SK-N-SH treated with all-trans-retinoic acid at 6 μM for 48 hours (cell line): ENCODE measurements around the gene ETV1.
A peak's percentile ranks its signal among the peaks of the same experiment; 100 is the strongest.

Source experiments
- ATAC-seq: fragments of 200-7000 bp; cut with Tn5 transposase; 3 replicates; pipeline ENCODE4 v1.9.1; 2020; ENCODE audit warnings: mild to moderate bottlenecking, moderate library complexity
- ARNTL ChIP-seq: fragments of 450-650 bp; formaldehyde crosslinking; IDR thresholded peaks from 2 replicates; pipeline ENCODE4 v1.5.0; 2020; ENCODE audit warnings: low read depth, mild to moderate bottlenecking, moderate library complexity, borderline replicate concordance
- BACH2 ChIP-seq: fragments of 250-450 bp; sonication (Bioruptor Pico); IDR thresholded peaks from 2 replicates; pipeline ENCODE4 v1.9.0; 2021; ENCODE audit warnings: mild to moderate bottlenecking, borderline replicate concordance
- CSDC2 ChIP-seq: fragments of 250-450 bp; sonication (Bioruptor Pico); IDR thresholded peaks from 2 replicates; pipeline ENCODE4 v1.5.0; 2020; ENCODE audit warnings: mild to moderate bottlenecking, moderate library complexity
- ESRRG ChIP-seq: fragments of 250-450 bp; sonication (Bioruptor Pico); IDR thresholded peaks from 2 replicates; pipeline ENCODE4 v1.6.1; 2021; ENCODE audit warnings: mild to moderate bottlenecking
- GLIS3 ChIP-seq: fragments of 250-450 bp; sonication (Bioruptor Pico); IDR thresholded peaks from 2 replicates; pipeline ENCODE4 v1.5.0; 2020; ENCODE audit warnings: mild to moderate bottlenecking, moderate library complexity
- ISL1 ChIP-seq: fragments of 250-450 bp; sonication (Bioruptor Pico); IDR thresholded peaks from 2 replicates; pipeline ENCODE4 v2.1.2; 2022; ENCODE audit warnings: mild to moderate bottlenecking, moderate library complexity
- OSR1 ChIP-seq: fragments of 250-450 bp; sonication (Bioruptor Pico); IDR thresholded peaks from 2 replicates; pipeline ENCODE4 v1.8.0; 2022; ENCODE audit warnings: moderate library complexity, mild to moderate bottlenecking, inconsistent platforms
- PPARA ChIP-seq: fragments of 250-450 bp; sonication (Bioruptor Pico); IDR thresholded peaks from 2 replicates; pipeline ENCODE4 v1.5.0; 2020; ENCODE audit warnings: mild to moderate bottlenecking, borderline replicate concordance
- RARB ChIP-seq: fragments of 250-450 bp; sonication (Bioruptor Pico); IDR thresholded peaks from 2 replicates; pipeline ENCODE4 v1.8.0; 2021; ENCODE audit warnings: mild to moderate bottlenecking, moderate library complexity
- SNAI2 ChIP-seq: fragments of 250-450 bp; sonication (Bioruptor Pico); IDR thresholded peaks from 2 replicates; pipeline ENCODE4 v1.5.0; 2020; ENCODE audit warnings: mild to moderate bottlenecking, moderate library complexity
- TCF4 ChIP-seq: fragments of 250-450 bp; sonication (Bioruptor Pico); IDR thresholded peaks from 2 replicates; pipeline ENCODE4 v1.8.0; 2021; ENCODE audit warnings: mild to moderate bottlenecking, moderate library complexity, borderline replicate concordance
- TOX ChIP-seq: fragments of 250-450 bp; sonication (Bioruptor Pico); IDR thresholded peaks from 2 replicates; pipeline ENCODE4 v1.8.0; 2021; ENCODE audit warnings: mild to moderate bottlenecking, moderate library complexity, borderline replicate concordance
- ZC3H10 ChIP-seq: fragments of 250-450 bp; sonication (Bioruptor Pico); IDR thresholded peaks from 2 replicates; pipeline ENCODE4 v1.5.1; 2021; ENCODE audit warnings: mild to moderate bottlenecking, moderate library complexity
- ZFP3 ChIP-seq: fragments of 250-450 bp; sonication (Bioruptor Pico); IDR thresholded peaks from 2 replicates; pipeline ENCODE4 v1.5.0; 2020; ENCODE audit warnings: mild to moderate bottlenecking, moderate library complexity
- ZFP30 ChIP-seq: fragments of 450-650 bp; formaldehyde crosslinking; IDR thresholded peaks from 2 replicates; pipeline ENCODE4 v1.5.0; 2022; ENCODE audit warnings: mild to moderate bottlenecking, moderate library complexity
- ZNF565 ChIP-seq: fragments of 450-650 bp; formaldehyde crosslinking; conservative IDR thresholded peaks from 2 replicates; pipeline ENCODE4 v1.5.0; 2020; ENCODE audit warnings: low read depth, mild to moderate bottlenecking, moderate library complexity
- ZNF70 ChIP-seq: fragments of 450-650 bp; formaldehyde crosslinking; IDR thresholded peaks from 2 replicates; pipeline ENCODE4 v1.5.0; 2020; ENCODE audit warnings: mild to moderate bottlenecking, moderate library complexity
- ZNF8 ChIP-seq: fragments of 450-650 bp; formaldehyde crosslinking; IDR thresholded peaks from 2 replicates; pipeline ENCODE4 v1.5.0; 2020; ENCODE audit warnings: mild to moderate bottlenecking, moderate library complexity
- TF ChIP-seq, protein P1 (sequence below): fragments of 250-450 bp; sonication (Bioruptor Pico); IDR thresholded peaks from 2 replicates; pipeline ENCODE4 v1.8.0; 2021; ENCODE audit warnings: low read depth, mild to moderate bottlenecking, moderate library complexity, borderline replicate concordance
- TF ChIP-seq, protein P2 (sequence below): fragments of 250-450 bp; sonication (Bioruptor Pico); IDR thresholded peaks from 2 replicates; pipeline ENCODE4 v1.5.1; 2020; ENCODE audit warnings: low read depth, mild to moderate bottlenecking, moderate library complexity
- TF ChIP-seq, protein P3 (sequence below): fragments of 250-450 bp; sonication (Bioruptor Pico); IDR thresholded peaks from 2 replicates; pipeline ENCODE4 v1.8.0; 2020; ENCODE audit warnings: mild to moderate bottlenecking, moderate library complexity, borderline replicate concordance
- TF ChIP-seq, protein P4 (sequence below): fragments of 250-450 bp; sonication (Bioruptor Pico); IDR thresholded peaks from 2 replicates; pipeline ENCODE4 v1.5.0; 2020; ENCODE audit warnings: mild to moderate bottlenecking, moderate library complexity

Gene ETV1

DNA sequence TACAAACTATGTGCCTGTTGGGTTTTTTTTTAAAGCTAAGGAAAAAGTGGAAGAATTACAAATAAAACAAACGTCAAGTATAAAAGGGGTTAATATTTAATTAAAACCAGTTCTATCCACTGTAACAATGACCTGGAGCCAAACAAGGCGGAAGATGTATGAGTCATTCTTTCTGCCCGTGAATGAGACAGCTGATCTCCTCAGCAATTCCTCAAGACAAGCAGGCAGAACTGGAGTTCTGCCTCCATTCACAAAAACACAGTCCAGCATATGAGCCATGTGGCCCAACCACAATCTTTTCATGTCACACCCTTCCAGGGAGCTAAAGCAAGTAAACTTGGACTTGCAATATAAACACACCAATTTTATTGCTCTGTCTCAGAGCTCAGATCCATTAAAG lies 8.4 kb downstream of the ETV1 start (continued):
- TF ChIP-seq ESRRG (CRISPR knock-in tag) = no peak

DNA sequence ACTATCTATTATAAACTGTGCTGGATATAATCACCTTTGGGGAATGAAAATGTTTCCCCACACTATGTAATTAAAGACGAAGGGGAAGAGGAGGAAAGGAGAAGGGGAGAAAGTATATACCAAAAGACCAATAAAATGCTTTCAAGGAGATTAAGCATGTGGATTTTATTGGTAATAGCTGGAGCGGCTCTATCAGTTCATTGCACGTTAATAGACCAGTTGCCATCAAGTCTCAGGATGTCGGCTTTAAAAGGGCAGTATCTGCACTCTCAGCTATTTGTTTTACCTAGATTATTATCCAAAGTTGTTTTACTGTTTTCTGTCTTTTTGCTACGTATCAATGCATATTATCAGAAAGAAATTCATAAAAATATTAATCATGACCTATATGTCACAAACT lies 9.0 kb downstream of the ETV1 start:
- peak; percentile 52 for ATAC-seq
- no peak for TF ChIP-seq PPARA (CRISPR knock-in tag)

DNA sequence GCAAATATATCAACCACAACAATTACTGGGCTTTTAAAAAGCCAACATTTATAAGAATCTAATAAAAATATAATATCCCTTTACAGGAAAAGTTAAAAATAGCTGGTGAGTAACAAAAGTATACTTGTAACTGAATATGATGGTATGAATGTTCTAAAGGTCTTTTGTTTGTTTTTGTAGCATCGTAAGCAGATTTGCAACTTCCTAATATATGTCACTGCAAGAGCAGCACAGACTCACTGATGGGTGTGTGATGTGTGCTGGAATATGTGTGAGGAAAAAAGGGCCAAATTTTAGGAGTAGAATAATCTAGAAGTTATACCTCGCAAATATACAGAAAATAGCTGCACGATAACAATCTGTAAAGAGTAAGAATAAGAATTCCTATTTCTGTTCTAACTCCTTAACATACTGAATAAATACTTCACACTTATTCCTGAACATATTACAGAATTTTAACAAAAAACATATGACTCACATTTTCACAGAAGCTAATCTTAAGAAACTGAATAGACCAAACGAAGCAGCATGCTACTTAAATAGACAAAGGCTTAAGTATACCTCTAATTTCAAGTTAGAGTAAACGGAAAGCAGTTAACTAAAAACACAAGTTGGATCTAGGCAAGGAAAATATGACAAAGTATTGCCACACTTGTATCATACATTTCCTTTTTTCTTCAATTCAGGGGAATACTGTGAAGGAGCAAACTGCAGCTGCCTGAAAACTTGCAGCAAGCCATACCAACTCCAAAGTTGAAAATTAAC lies 9.6 kb downstream of the ETV1 start:
- TF ChIP-seq ZFP30 (no peak), CSDC2 (CRISPR knock-in tag) (no peak), OSR1 (no peak), ISL1 (CRISPR knock-in tag) (no peak), ESRRG (CRISPR knock-in tag) (no peak), RARB (CRISPR knock-in tag) (no peak), GLIS3 (CRISPR knock-in tag) (no peak), TCF4 (CRISPR knock-in tag) (no peak)
- TF ChIP-seq, protein P1, sequence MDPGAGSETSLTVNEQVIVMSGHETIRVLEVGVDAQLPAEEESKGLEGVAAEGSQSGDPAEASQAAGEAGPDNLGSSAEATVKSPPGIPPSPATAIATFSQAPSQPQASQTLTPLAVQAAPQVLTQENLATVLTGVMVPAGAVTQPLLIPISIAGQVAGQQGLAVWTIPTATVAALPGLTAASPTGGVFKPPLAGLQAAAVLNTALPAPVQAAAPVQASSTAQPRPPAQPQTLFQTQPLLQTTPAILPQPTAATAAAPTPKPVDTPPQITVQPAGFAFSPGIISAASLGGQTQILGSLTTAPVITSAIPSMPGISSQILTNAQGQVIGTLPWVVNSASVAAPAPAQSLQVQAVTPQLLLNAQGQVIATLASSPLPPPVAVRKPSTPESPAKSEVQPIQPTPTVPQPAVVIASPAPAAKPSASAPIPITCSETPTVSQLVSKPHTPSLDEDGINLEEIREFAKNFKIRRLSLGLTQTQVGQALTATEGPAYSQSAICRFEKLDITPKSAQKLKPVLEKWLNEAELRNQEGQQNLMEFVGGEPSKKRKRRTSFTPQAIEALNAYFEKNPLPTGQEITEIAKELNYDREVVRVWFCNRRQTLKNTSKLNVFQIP (CRISPR knock-in tag) = no peak
- peak; percentile 57 for ATAC-seq

DNA sequence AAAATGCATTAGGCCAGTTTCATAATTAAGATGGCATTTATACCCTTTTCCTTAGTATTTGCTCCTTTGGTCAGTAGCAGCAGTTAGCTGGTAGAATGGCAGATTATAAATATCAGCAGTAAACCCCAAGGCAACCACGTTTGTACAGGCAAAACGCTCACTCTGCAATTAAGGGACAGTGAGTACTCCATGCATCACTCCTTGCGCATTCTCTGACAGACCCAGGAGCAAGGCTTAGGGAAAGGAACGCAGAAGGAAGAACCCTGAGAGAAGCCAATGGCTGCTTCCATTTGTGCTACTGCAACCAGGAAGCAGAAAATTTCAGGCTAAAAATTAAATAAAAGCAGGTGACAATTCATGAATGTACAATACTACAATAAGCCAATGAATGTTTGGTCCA lies 12.9 kb downstream of the ETV1 start:
- TF ChIP-seq ZNF70 (CRISPR knock-in tag) (no peak), ZNF565 (CRISPR knock-in tag) (no peak), SNAI2 (CRISPR knock-in tag) (no peak), ZNF8 (no peak), OSR1 (no peak), CSDC2 (CRISPR knock-in tag) (no peak), ARNTL (CRISPR knock-in tag) (no peak), ZFP3 (CRISPR knock-in tag) (no peak), TOX (CRISPR knock-in tag) (no peak), BACH2 (CRISPR knock-in tag) (no peak), ISL1 (CRISPR knock-in tag) (no peak), ZFP30 (no peak), ZC3H10 (CRISPR knock-in tag) (no peak), ESRRG (CRISPR knock-in tag) (no peak), TCF4 (CRISPR knock-in tag) (no peak)
- TF ChIP-seq, protein P2, sequence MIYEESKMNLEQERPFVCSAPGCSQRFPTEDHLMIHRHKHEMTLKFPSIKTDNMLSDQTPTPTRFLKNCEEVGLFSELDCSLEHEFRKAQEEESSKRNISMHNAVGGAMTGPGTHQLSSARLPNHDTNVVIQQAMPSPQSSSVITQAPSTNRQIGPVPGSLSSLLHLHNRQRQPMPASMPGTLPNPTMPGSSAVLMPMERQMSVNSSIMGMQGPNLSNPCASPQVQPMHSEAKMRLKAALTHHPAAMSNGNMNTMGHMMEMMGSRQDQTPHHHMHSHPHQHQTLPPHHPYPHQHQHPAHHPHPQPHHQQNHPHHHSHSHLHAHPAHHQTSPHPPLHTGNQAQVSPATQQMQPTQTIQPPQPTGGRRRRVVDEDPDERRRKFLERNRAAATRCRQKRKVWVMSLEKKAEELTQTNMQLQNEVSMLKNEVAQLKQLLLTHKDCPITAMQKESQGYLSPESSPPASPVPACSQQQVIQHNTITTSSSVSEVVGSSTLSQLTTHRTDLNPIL (CRISPR knock-in tag) = no peak
- TF ChIP-seq, protein P1 (CRISPR knock-in tag) = no peak
- TF ChIP-seq, protein P3, sequence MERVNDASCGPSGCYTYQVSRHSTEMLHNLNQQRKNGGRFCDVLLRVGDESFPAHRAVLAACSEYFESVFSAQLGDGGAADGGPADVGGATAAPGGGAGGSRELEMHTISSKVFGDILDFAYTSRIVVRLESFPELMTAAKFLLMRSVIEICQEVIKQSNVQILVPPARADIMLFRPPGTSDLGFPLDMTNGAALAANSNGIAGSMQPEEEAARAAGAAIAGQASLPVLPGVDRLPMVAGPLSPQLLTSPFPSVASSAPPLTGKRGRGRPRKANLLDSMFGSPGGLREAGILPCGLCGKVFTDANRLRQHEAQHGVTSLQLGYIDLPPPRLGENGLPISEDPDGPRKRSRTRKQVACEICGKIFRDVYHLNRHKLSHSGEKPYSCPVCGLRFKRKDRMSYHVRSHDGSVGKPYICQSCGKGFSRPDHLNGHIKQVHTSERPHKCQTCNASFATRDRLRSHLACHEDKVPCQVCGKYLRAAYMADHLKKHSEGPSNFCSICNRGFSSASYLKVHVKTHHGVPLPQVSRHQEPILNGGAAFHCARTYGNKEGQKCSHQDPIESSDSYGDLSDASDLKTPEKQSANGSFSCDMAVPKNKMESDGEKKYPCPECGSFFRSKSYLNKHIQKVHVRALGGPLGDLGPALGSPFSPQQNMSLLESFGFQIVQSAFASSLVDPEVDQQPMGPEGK (CRISPR knock-in tag) = no peak
- TF ChIP-seq, protein P4, sequence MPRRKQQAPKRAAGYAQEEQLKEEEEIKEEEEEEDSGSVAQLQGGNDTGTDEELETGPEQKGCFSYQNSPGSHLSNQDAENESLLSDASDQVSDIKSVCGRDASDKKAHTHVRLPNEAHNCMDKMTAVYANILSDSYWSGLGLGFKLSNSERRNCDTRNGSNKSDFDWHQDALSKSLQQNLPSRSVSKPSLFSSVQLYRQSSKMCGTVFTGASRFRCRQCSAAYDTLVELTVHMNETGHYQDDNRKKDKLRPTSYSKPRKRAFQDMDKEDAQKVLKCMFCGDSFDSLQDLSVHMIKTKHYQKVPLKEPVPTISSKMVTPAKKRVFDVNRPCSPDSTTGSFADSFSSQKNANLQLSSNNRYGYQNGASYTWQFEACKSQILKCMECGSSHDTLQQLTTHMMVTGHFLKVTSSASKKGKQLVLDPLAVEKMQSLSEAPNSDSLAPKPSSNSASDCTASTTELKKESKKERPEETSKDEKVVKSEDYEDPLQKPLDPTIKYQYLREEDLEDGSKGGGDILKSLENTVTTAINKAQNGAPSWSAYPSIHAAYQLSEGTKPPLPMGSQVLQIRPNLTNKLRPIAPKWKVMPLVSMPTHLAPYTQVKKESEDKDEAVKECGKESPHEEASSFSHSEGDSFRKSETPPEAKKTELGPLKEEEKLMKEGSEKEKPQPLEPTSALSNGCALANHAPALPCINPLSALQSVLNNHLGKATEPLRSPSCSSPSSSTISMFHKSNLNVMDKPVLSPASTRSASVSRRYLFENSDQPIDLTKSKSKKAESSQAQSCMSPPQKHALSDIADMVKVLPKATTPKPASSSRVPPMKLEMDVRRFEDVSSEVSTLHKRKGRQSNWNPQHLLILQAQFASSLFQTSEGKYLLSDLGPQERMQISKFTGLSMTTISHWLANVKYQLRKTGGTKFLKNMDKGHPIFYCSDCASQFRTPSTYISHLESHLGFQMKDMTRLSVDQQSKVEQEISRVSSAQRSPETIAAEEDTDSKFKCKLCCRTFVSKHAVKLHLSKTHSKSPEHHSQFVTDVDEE (CRISPR knock-in tag) = no peak
- no peak for ATAC-seq
